GM23338 (cell line): Measurements from ENCODE around the gene BTNL2.

ENCODE experiments used
- CREB1 ChIP-seq: fragments of 250-450 bp; sonication (Bioruptor Pico); IDR thresholded peaks from 2 replicates; pipeline ENCODE4 v1.5.0; 2020; ENCODE audit warnings: low read depth, mild to moderate bottlenecking, moderate library complexity
- CTCF ChIP-seq, 2 experiments: fragments of 200-600 bp in 1 of 2; sonication (generic) in 1 of 2; conservative IDR thresholded peaks; 2 replicates each; pipeline versions ENCODE4 v1.5.1 to v1.6.1; 2016 to 2017; ENCODE audit warnings: antibody characterized with exemption in 2 of 2, low read depth in 2 of 2, mild to moderate bottlenecking in 2 of 2, moderate library complexity in 1 of 2
- ETS1 ChIP-seq: IDR thresholded peaks from 2 replicates; pipeline ENCODE4 v1.6.1; 2016; ENCODE audit warnings: antibody characterized with exemption
- EZH2 ChIP-seq: fragments of 200-600 bp; sonication (generic); IDR thresholded peaks from one replicate; pipeline ENCODE4 v1.8.0; 2017; ENCODE audit warnings: antibody characterized with exemption, mild to moderate bottlenecking, low read depth; ENCODE audit not compliant: unreplicated experiment
- EZH2phosphoT487 ChIP-seq: fragments of 200-600 bp; sonication (generic); IDR thresholded peaks from one replicate; pipeline ENCODE4 v1.8.1; 2018; ENCODE audit warnings: antibody characterized with exemption; ENCODE audit not compliant: unreplicated experiment
- JUNB ChIP-seq: IDR thresholded peaks from one replicate; pipeline ENCODE4 v1.6.1; 2016; ENCODE audit warnings: antibody characterized with exemption; ENCODE audit not compliant: unreplicated experiment
- POLR2AphosphoS5 ChIP-seq: IDR thresholded peaks from 2 replicates; pipeline ENCODE4 v1.6.1; 2016; ENCODE audit warnings: antibody characterized with exemption, low read depth
- REST ChIP-seq: IDR thresholded peaks from one replicate; pipeline ENCODE4 v1.6.1; 2018; ENCODE audit warnings: antibody characterized with exemption; ENCODE audit not compliant: unreplicated experiment
- ZNF114 ChIP-seq: fragments of 250-450 bp; sonication (Bioruptor Pico); IDR thresholded peaks from 2 replicates; pipeline ENCODE4 v1.5.0; 2020; ENCODE audit warnings: mild to moderate bottlenecking, moderate library complexity
- ZNF331 ChIP-seq: fragments of 250-450 bp; sonication (Bioruptor Pico); IDR thresholded peaks from 2 replicates; pipeline ENCODE4 v1.5.0; 2020; ENCODE audit warnings: low read depth, mild to moderate bottlenecking, moderate library complexity

- TF ChIP-seq CTCF (conservative IDR thresholded peaks at IDR 0.05; ENCODE audit: low read depth in 2 of 2) (no peak), POLR2AphosphoS5 (no peak), ETS1 (no peak), EZH2 (no peak), CREB1 (CRISPR knock-in tag) (no peak), REST (no peak), EZH2phosphoT487 (no peak), JUNB (no peak), ZNF114 (CRISPR knock-in tag) (no peak), ZNF331 (CRISPR knock-in tag) (no peak)
Measured at GRCh38 chr6:32406857-32407256, at the start of gene BTNL2.
